Uterus (tissue), 4 donors: ENCODE results near the gene MGAT4A. TPM values are rescaled to one million over a fixed set of nuclear protein-coding genes. Genes with fewer than 3 reads are reported as not detected.

ENCODE experiments used
- DNase-seq, 2 donors: peaks; one replicate each; pipeline ENCODE4 v3.0.0-alpha.2; 2019 to 2020
- H3K27ac ChIP-seq, 2 donors: fragments of 200-600 bp; sonication (generic); 1 replicate in 1 of 2; 2 replicates in 1 of 2; pipeline ENCODE4 v1.5.1; 2016 to 2018
- H3K27me3 ChIP-seq, 2 donors: fragments of 200-600 bp; sonication (generic); one replicate each; pipeline ENCODE4 v1.5.1; 2018 to 2019; ENCODE audit warnings: control low read depth in 1 of 2
- H3K36me3 ChIP-seq, 2 donors: fragments of 200-600 bp; sonication (generic); one replicate each; pipeline ENCODE4 v1.5.1; 2019; ENCODE audit warnings: control low read depth in 1 of 2
- H3K4me1 ChIP-seq, 2 donors: fragments of 200-600 bp; sonication (generic); one replicate each; pipeline ENCODE4 v1.5.1; 2018 to 2019; ENCODE audit warnings: control low read depth in 1 of 2
- H3K4me3 ChIP-seq, 2 donors: fragments of 200-600 bp; sonication (generic); 1 replicate in 1 of 2; 2 replicates in 1 of 2; pipeline ENCODE4 v1.5.1; 2018 to 2019; ENCODE audit warnings: mild to moderate bottlenecking in 1 of 2
- H3K9me3 ChIP-seq, 2 donors: fragments of 200-600 bp; sonication (generic); one replicate each; pipeline ENCODE4 v1.5.1; 2019; ENCODE audit warnings: control low read depth in 1 of 2
- POLR2A ChIP-seq, 2 donors: fragments of 450-650 bp; IDR thresholded peaks; one replicate each; pipeline ENCODE4 v1.6.1; 2016; ENCODE audit warnings: antibody characterized with exemption in 2 of 2, mild to moderate bottlenecking in 1 of 2, moderate library complexity in 1 of 2
- intact Hi-C: fragments of 100-400 bp; cut with DNase I; formaldehyde crosslinking; loops from one replicate; pipeline ENCODE4 v1.15.1; 2023; ENCODE audit warnings: low total_unique reads
- total RNA-seq, 4 donors: library from RNA; depleted of rRNA in 3 of 4; stranded (reverse); fragments of >200 nt in 3 of 4; gene quantifications; one replicate each; pipeline versions ENCODE4 v1.1.0 to v1.2.4, GENCODE V29; 2014 to 2023
- TF ChIP-seq, protein P1 (sequence below), 4 experiments: fragments of 200-600 bp in 2 of 4; fragments of 450-650 bp in 2 of 4; sonication (generic) in 2 of 4; IDR thresholded peaks; one replicate each; pipeline ENCODE4 v1.5.1; 2016 to 2019; ENCODE audit warnings: antibody characterized with exemption in 4 of 4, mild to moderate bottlenecking in 2 of 4, moderate library complexity in 1 of 4
- donor health status: DM: yes; HTN: yes; CAD: no.

The MGAT4A gene
- total RNA-seq, 4 donors from 2014 or later, result 25.9 to 107 (median 52.9) TPM

DNA sequence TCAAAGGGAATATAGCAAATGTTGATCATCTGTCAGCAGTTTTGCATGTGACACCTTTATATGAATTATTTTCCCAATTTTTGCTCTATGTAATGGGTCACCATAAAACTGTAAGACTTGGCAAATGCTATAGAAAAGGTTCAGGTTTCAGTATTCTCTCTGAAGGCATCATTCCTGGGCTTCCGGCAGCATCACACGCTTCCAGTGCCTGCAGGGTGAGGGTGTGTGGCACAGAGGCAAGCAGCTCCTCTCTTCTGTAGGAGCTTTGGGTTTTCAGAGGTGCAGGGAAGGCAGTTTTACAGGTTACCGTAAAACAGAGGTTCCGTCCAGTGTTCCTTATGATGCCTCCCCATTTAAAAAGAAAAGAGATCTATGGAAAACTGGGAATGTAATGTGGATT is 141.4 kb downstream of the MGAT4A start:
- no peak for TF ChIP-seq POLR2A (IDR thresholded peaks at IDR 0.05)
- TF ChIP-seq, protein P1, sequence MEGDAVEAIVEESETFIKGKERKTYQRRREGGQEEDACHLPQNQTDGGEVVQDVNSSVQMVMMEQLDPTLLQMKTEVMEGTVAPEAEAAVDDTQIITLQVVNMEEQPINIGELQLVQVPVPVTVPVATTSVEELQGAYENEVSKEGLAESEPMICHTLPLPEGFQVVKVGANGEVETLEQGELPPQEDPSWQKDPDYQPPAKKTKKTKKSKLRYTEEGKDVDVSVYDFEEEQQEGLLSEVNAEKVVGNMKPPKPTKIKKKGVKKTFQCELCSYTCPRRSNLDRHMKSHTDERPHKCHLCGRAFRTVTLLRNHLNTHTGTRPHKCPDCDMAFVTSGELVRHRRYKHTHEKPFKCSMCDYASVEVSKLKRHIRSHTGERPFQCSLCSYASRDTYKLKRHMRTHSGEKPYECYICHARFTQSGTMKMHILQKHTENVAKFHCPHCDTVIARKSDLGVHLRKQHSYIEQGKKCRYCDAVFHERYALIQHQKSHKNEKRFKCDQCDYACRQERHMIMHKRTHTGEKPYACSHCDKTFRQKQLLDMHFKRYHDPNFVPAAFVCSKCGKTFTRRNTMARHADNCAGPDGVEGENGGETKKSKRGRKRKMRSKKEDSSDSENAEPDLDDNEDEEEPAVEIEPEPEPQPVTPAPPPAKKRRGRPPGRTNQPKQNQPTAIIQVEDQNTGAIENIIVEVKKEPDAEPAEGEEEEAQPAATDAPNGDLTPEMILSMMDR (IDR thresholded peaks at IDR 0.05), result no peak
- H3K4me3 ChIP-seq, result no peak overlapping the region
- no peaks in the 10 kb centered on the region for H3K36me3 ChIP-seq
- no peaks in the 10 kb centered on the region for H3K4me1 ChIP-seq
- no peak overlapping the region for H3K27ac ChIP-seq
- no peaks in the 10 kb centered on the region for H3K27me3 ChIP-seq
- intact Hi-C loops, result no loop called here
- DNase-seq, result no peak
- H3K9me3 ChIP-seq, result no peaks in the 10 kb centered on the region

DNA sequence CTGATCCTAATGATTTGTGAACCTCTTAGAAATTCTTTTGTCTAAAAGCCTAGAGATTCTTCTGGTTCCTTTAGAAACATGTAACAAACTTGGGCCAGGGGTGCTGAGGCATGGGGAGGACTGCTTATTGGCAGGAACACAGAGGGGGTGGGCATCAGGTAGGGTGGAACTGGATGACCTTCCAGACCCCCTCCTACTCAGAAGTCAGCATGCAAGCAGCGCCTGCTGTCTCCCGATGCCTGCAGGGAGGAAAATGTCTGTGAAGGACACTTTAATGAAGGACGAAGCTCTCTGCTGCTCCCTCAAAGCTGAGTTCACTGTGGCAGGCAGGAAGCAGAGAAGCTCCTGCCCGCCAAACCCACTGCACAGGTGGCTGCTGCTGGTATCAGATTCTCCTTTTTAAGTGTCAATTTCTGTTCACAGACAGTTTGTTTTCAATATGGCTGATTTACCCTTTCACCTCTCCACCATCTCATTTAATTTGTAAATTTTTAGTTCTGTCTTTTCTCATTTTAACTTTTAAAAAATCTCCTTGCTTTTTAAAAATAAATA is 142.0 kb downstream of the MGAT4A start:
- intact Hi-C loops, result no loop called here
- Histone ChIP-seq H3K27ac (no peak overlapping the region), H3K27me3 (no peaks in the 10 kb centered on the region), H3K4me1 (no peaks in the 10 kb centered on the region), H3K4me3 (no peak overlapping the region), H3K36me3 (no peaks in the 10 kb centered on the region), H3K9me3 (no peaks in the 10 kb centered on the region)
- TF ChIP-seq, protein P1 (IDR thresholded peaks at IDR 0.05), result no peak
- no peak for TF ChIP-seq POLR2A (IDR thresholded peaks at IDR 0.05)
- no peak for DNase-seq

DNA sequence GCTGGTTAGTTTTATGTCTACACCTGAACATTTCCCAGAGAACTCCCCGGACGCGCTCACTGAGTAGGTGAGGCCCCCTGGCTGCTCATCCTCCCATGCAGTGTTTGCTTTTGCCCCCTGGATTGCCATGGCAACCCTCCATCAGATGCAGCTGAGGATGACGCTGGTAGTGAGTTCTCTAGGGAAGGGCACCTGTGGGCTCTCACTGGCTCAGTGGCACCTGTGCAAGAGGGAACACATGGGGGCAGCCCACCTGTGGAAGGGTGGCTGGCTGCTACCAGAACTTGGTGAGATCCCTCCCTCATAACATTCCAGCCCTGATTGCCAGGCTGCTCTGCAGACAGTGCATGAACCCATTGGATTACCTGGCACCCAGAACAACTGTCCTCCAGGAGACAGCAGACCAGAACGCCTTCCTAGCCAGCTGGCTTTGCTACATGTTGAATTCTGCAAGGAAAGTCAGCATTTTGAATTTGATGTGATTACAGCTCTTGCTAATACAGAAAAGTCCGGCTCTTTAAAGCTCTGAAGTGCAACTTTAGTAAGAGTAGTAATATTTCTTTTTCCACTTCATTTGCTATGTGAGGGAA is 144.3 kb downstream of the MGAT4A start:
- Histone ChIP-seq H3K36me3 (no peaks in the 10 kb centered on the region), H3K4me3 (no peak overlapping the region), H3K9me3 (no peaks in the 10 kb centered on the region), H3K27ac (no peak overlapping the region), H3K27me3 (no peaks in the 10 kb centered on the region), H3K4me1 (no peaks in the 10 kb centered on the region)
- DNase-seq, result no peak
- no peak for TF ChIP-seq POLR2A (IDR thresholded peaks at IDR 0.05)
- TF ChIP-seq, protein P1 (IDR thresholded peaks at IDR 0.05), result no peak
- intact Hi-C loops, result no loop called here

DNA sequence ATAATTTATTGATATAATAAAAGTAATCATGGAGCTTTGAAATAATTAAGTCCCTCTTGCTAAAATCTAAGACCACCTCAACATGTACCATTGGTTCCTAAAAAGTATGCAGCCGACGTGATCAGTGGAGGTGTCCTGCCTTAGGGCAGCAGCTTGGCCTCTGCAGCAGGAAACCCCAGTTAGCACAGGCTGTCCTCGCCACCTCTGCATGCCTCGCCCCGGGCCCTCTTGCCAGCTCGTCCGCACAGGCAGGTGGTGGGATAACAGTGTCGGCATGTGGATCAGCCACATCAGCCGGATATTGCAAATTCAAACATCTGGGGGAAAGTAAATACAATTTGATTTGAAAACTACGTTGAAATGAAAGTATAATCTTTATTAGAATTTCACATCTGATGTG is 145.5 kb downstream of the MGAT4A start:
- intact Hi-C loops, result no loop called here
- no peak for DNase-seq
- H3K4me3 ChIP-seq, result no peak overlapping the region
- TF ChIP-seq POLR2A (IDR thresholded peaks at IDR 0.05), result no peak
- TF ChIP-seq, protein P1 (IDR thresholded peaks at IDR 0.05), result no peak
- H3K36me3 ChIP-seq, result no peaks in the 10 kb centered on the region
- H3K9me3 ChIP-seq, result no peaks in the 10 kb centered on the region
- H3K4me1 ChIP-seq, result no peaks in the 10 kb centered on the region
- H3K27me3 ChIP-seq, result no peaks in the 10 kb centered on the region
- no peak overlapping the region for H3K27ac ChIP-seq

DNA sequence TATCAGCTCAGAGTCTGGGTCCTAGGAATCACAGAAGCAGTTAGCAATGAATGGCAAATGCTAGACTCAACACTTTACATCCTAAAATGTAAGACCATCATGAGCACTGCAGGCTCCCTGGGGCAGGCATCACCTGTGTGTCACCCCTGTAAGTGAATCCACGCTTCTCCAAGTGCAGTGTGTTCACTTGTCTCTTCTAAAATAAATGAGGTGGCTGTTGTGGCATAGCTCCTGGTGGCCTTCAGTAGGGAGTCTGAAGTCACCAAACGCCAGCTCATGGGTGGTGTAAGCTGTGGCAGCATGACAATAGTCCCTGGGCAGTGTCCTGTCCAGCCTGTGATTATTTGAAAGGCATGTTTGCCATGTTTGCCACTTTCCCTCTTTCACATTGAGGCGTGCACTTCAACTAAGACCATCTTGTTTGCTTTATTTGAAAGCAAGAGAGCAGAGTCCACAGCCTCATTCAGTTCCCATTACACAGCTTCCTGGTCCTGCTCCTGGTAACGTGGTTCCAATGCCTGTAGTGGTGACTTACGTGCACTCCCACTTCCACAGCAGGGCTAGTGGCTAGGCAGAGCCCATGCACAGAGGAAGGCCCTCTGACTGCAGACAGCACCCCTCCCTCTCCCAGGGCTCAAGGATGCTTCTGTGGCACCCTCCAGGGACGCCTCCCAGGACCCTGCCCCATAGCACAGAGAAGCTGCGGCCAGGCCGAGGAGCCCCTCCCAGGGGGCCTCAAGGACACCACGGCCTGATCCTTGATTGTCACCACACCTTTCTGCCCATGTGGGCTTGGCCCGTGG is 146.9 kb downstream of the MGAT4A start:
- H3K36me3 ChIP-seq, result no peaks in the 10 kb centered on the region
- TF ChIP-seq, protein P1 (IDR thresholded peaks at IDR 0.05), result no peak
- no peak for TF ChIP-seq POLR2A (IDR thresholded peaks at IDR 0.05)
- H3K27ac ChIP-seq, result no peak overlapping the region
- H3K4me1 ChIP-seq, result no peaks in the 10 kb centered on the region
- no peaks in the 10 kb centered on the region for H3K9me3 ChIP-seq
- DNase-seq, result no peak
- H3K4me3 ChIP-seq, result no peak overlapping the region
- no peaks in the 10 kb centered on the region for H3K27me3 ChIP-seq
- intact Hi-C loops, result no loop called here
